ENCODE data around the gene ANO10.
"Not testable (repeated sequence)": the region's sequence is repeated elsewhere in the genome, so short reads cannot be mapped to it uniquely, and the experiment has no call there.

The ANO10 gene

DNA sequence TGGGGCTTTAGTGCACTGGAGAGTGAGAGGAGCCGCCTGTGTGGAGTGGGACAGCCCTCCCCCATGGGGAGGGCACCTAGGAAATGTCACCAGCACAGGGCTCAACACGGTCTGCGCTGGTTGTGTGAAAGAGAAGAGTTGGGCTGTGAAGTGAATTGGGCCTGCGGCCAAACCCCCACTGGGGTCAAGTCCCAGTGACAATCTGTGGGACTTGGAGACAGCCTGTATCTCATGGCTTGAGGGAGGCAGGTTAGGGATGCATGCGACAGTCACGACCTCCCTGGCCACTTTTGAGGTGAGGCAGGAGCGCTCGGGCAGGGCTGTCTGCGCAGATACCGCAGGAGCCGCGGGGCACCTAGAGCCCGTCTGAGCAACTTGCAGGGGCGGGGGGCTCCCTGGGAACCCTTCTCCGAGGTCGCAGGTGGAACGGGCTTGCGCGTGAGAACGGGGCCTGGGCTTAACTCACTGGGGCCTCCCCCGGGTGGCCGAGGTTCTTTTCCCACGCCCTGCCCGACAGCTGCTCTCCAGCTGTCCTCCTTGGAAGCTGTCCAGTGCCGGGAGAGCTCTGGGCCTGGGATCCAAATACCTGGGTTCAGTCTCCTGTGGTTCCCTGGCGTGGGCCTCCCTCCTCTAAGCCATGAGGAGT is 258.1 kb downstream of the ANO10 start:
- no peaks in the 10 kb centered on the region for H3K4me1 ChIP-seq (ENCODE audit: control insufficient read depth, insufficient read depth, low read length, poor library complexity, severe bottlenecking)
- peaks cover 7% of the 10 kb centered on the region for H3K36me3 ChIP-seq (ENCODE audit: control insufficient read depth, insufficient read depth, low read length)
- H3K27ac ChIP-seq (ENCODE audit: low read depth, low read length, severe bottlenecking): no peak overlapping the region
- 90 to 92% methylated on average over 25 of the region's 26 CpGs for WGBS, 2 experiments (ENCODE audit: insufficient coverage in 2 of 2)
- no peak overlapping the region for H3K4me3 ChIP-seq (ENCODE audit: extremely low read depth, insufficient read depth, low read length, poor library complexity, severe bottlenecking)
- H3K9me3 ChIP-seq (ENCODE audit: control insufficient read depth, low read length): no peaks in the 10 kb centered on the region

DNA sequence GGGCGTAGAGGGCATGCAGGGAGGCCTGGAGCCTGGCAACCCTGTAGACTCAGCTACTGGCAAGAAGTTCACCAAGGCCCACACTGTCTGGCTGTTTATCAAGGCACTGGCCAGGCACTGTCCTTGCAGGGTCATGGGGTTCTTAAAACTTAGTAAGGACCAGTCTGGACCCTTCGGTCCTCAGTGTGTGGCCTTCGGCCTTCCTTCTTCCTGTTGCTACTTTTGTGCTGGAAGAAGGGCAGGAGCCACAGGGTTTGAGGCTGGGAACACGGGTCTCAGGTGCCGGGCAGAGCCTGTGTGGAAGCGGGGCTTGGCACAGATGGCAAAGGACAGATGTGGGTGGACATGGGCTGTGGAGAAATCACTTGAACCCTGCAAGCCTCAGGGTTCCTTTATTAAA is 258.9 kb downstream of the ANO10 start:
- H3K4me3 ChIP-seq (ENCODE audit: extremely low read depth, insufficient read depth, low read length, poor library complexity, severe bottlenecking): no peak overlapping the region
- no peaks in the 10 kb centered on the region for H3K9me3 ChIP-seq (ENCODE audit: control insufficient read depth, low read length)
- 94 to 97% methylated on average over 6 of the region's 6 CpGs for WGBS, 2 experiments (ENCODE audit: insufficient coverage in 2 of 2)
- no peak overlapping the region for H3K27ac ChIP-seq (ENCODE audit: low read depth, low read length, severe bottlenecking)
- no peaks in the 10 kb centered on the region for H3K4me1 ChIP-seq (ENCODE audit: control insufficient read depth, insufficient read depth, low read length, poor library complexity, severe bottlenecking)
- H3K36me3 ChIP-seq (ENCODE audit: control insufficient read depth, insufficient read depth, low read length): peaks cover 7% of the 10 kb centered on the region

DNA sequence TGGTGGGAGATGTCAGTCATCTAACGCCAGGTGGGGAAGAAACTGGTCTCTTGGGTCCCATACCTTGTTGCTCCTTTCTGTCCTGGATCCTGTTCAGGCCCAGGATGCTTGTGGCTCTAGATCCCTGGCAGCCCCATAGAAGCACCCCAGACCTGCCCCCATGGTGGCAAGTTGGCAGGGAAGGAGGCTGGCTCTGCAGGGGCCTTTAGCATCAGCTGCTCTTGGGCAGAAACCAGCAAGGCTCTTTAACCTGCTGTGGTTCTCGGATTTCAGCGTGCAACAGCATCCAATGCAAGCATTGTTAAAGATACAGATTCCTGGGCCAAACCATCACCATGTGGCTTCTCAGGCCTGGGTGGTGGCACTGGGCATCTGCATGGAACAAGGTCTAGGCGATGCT is 259.6 kb downstream of the ANO10 start:
- WGBS, 2 experiments (ENCODE audit: insufficient coverage in 2 of 2): 87 to 99% methylated on average over 4 of the region's 4 CpGs
- H3K4me3 ChIP-seq (ENCODE audit: extremely low read depth, insufficient read depth, low read length, poor library complexity, severe bottlenecking): no peak overlapping the region
- no peak overlapping the region for H3K27ac ChIP-seq (ENCODE audit: low read depth, low read length, severe bottlenecking)
- no peaks in the 10 kb centered on the region for H3K4me1 ChIP-seq (ENCODE audit: control insufficient read depth, insufficient read depth, low read length, poor library complexity, severe bottlenecking)
- H3K9me3 ChIP-seq (ENCODE audit: control insufficient read depth, low read length): no peaks in the 10 kb centered on the region
- H3K36me3 ChIP-seq (ENCODE audit: control insufficient read depth, insufficient read depth, low read length): peaks cover 7% of the 10 kb centered on the region

DNA sequence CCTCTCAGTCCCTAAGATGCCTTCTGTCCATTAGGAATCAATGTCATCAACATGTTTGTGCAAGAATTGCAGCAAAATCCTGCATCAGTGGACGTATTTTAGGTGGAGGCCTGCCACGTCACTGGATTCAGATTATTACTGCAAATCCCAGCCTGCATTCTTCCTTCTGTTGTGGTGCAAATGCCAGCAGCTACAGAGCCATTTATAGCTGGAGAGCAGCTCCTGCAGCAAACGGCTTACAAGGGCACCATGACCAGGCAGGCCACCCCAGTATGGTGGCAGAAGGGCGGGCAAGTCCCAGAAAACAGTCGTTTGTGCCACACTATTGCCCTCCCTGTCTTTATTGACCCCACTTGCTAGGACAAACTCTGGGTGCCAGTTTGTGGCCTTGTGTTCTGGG is 260.7 kb downstream of the ANO10 start:
- peaks cover under 1% of the 10 kb centered on the region for H3K9me3 ChIP-seq (ENCODE audit: control insufficient read depth, low read length)
- no peak overlapping the region for H3K4me3 ChIP-seq (ENCODE audit: extremely low read depth, insufficient read depth, low read length, poor library complexity, severe bottlenecking)
- H3K36me3 ChIP-seq (ENCODE audit: control insufficient read depth, insufficient read depth, low read length): peaks cover 7% of the 10 kb centered on the region
- no peak overlapping the region for H3K27ac ChIP-seq (ENCODE audit: low read depth, low read length, severe bottlenecking)
- 78 to 86% methylated on average over 3 to 5 of the region's 5 CpGs for WGBS, 2 experiments (ENCODE audit: insufficient coverage in 2 of 2)
- H3K4me1 ChIP-seq (ENCODE audit: control insufficient read depth, insufficient read depth, low read length, poor library complexity, severe bottlenecking): no peaks in the 10 kb centered on the region

DNA sequence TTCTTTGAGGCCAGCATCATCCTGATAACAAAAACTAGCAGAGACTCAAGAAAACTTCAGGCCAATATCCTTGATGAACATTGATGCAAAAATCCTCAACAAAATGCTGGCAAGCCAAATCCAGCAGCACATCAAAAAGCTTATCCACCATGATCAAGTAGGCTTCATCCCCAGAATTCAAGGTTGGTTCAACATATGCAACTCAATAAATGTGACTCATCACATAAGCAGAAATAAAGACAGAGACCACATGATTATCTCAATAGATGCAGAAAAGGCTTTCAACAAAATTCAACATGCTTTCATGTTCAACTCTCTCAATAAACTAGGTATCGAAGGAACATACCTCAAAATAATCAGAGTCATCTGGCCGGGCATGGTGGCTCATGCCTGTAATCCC is 265.8 kb downstream of the ANO10 start:
- not testable (repeated sequence) for H3K4me1 ChIP-seq (ENCODE audit: control insufficient read depth, insufficient read depth, low read length, poor library complexity, severe bottlenecking); H3K27ac ChIP-seq (ENCODE audit: low read depth, low read length, severe bottlenecking); H3K4me3 ChIP-seq (ENCODE audit: extremely low read depth, insufficient read depth, low read length, poor library complexity, severe bottlenecking); H3K36me3 ChIP-seq (ENCODE audit: control insufficient read depth, insufficient read depth, low read length)
- peaks cover 14% of the 10 kb centered on the region for H3K9me3 ChIP-seq (ENCODE audit: control insufficient read depth, low read length)
- WGBS, 2 experiments (ENCODE audit: insufficient coverage in 2 of 2): 92 to 100% methylated on average over 2 of the region's 2 CpGs

DNA sequence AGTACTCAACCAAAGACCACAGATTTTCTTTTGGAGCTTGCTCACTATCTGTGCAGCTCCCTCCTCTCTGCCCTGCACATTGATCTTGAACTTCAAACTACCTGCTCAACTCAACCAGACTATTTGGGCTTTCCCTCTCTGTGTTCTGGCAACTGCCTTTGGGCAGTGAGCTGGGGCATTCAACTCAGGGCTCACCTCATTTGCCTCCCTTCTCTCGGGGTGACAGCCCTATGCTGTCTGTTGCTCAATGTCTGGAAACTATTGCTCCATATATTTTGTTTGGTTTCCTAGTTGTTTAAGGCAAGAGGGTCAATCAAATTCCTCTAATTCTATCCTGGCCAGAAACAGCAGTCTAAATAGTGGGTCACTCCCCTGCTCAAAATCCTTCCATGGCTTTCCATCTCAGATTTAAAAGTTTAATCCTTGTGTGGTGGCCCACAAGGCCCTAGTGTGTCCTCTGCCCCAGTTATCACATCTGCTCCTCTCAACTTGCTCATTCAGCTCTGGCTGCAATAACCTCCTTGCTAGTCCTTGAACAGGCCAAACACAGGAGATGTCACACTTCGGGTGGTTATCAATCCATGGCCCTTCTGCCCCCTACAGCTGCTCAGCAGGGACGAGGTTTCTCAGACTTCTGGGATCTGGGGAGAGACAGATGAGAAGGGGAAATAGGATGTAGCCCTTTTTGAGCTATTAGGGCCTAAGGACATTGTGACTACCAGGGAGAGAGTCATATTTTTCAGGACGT is 267.7 kb downstream of the ANO10 start:
- peaks cover 14% of the 10 kb centered on the region for H3K36me3 ChIP-seq (ENCODE audit: control insufficient read depth, insufficient read depth, low read length)
- H3K4me3 ChIP-seq (ENCODE audit: extremely low read depth, insufficient read depth, low read length, poor library complexity, severe bottlenecking): no peak overlapping the region
- 86 to 100% methylated on average over 2 to 3 of the region's 4 CpGs for WGBS, 2 experiments (ENCODE audit: insufficient coverage in 2 of 2)
- no peaks in the 10 kb centered on the region for H3K4me1 ChIP-seq (ENCODE audit: control insufficient read depth, insufficient read depth, low read length, poor library complexity, severe bottlenecking)
- H3K9me3 ChIP-seq (ENCODE audit: control insufficient read depth, low read length): peaks cover 14% of the 10 kb centered on the region
- H3K27ac ChIP-seq (ENCODE audit: low read depth, low read length, severe bottlenecking): no peak overlapping the region

DNA sequence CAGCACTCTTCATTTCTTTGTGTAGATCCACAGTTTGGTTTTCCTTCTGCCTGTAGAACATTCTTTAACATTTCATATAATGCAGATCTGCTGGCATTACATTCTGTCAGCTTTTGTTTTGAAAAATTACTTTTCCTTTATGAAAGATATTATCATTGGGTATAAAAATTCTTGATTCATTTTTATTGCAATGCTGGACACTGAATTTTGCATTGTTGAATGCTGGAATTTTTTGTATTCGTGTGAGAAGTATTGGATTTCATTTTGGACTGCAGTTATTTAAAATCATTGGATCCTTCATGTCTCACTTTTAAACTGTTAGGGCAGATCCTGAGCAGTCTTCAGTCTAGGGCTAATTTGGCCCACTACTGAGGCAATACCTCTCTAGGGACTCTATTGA is 268.4 kb downstream of the ANO10 start:
- H3K36me3 ChIP-seq (ENCODE audit: control insufficient read depth, insufficient read depth, low read length): peaks cover 21% of the 10 kb centered on the region
- H3K4me3 ChIP-seq (ENCODE audit: extremely low read depth, insufficient read depth, low read length, poor library complexity, severe bottlenecking): no peak overlapping the region
- H3K27ac ChIP-seq (ENCODE audit: low read depth, low read length, severe bottlenecking): no peak overlapping the region
- H3K4me1 ChIP-seq (ENCODE audit: control insufficient read depth, insufficient read depth, low read length, poor library complexity, severe bottlenecking): no peaks in the 10 kb centered on the region
- WGBS, 2 experiments (ENCODE audit: insufficient coverage in 2 of 2): 71% methylated on average over 1 of the region's 1 CpG; no CpG with 5 or more reads in 1 of the 2 experiments
- H3K9me3 ChIP-seq (ENCODE audit: control insufficient read depth, low read length): peaks cover 14% of the 10 kb centered on the region

DNA sequence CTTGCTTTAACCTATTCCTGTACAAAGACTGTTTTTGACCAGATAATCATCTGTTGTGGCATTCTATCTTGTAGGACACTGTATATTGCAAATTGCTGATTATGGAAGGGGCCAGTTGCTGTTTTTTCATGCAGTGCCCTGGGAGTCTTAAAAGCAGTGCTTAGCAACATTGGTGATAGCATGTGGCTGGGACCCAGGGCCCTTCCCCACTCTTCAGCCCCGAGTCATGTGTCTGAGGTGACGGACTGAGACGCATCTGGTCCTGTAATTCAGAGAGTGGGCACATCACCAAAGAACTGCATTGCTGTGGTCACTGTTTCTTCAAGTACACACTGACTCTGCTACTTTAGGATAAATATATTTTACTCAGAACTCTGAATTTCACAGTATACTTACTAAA is 272.1 kb downstream of the ANO10 start:
- H3K27ac ChIP-seq (ENCODE audit: low read depth, low read length, severe bottlenecking): no peak overlapping the region
- peaks cover 7% of the 10 kb centered on the region for H3K9me3 ChIP-seq (ENCODE audit: control insufficient read depth, low read length)
- WGBS, 2 experiments (ENCODE audit: insufficient coverage in 2 of 2): 90% methylated on average over 3 of the region's 3 CpGs; no CpG with 5 or more reads in 1 of the 2 experiments
- no peaks in the 10 kb centered on the region for H3K4me1 ChIP-seq (ENCODE audit: control insufficient read depth, insufficient read depth, low read length, poor library complexity, severe bottlenecking)
- H3K4me3 ChIP-seq (ENCODE audit: extremely low read depth, insufficient read depth, low read length, poor library complexity, severe bottlenecking): no peak overlapping the region
- peaks cover 51% of the 10 kb centered on the region for H3K36me3 ChIP-seq (ENCODE audit: control insufficient read depth, insufficient read depth, low read length)

DNA sequence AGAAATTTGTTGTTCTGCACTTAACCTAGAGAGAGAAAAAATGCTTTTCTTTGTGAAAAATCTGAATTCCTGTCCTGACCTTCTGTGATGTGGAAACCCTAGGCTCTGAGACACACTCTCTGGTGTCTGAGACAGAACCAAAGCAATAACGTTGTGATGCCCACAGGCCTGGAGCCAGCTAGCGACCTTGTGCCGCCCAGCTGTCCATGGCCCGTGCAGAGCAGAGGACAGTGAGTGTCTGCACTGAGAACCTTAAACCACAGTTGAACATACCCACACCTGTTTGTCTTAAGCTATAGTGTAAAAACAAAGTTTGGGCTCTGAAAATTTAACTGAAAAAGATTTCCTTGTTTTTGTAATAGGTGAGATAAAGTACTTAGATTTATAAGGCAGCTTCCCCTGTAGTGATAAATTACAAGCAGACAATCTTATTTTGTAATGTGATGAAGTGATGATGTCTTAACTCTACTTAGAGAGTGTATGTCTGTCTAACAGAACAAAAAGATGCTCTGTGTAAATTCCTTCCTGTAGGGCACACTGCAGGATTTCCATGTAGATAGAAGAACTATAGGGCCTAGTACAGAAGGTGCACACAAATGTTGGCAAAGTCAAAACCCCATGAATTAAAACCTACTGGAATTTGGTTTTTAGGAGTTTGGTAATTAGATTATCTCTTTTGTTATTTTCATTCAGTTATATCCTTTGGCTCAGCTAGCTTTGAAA is 272.8 kb downstream of the ANO10 start:
- Histone ChIP-seq H3K4me3 (ENCODE audit: extremely low read depth, insufficient read depth, low read length, poor library complexity, severe bottlenecking) (no peak overlapping the region), H3K9me3 (ENCODE audit: control insufficient read depth, low read length) (peaks cover 7% of the 10 kb centered on the region), H3K27ac (ENCODE audit: low read depth, low read length, severe bottlenecking) (no peak overlapping the region), H3K36me3 (ENCODE audit: control insufficient read depth, insufficient read depth, low read length) (peaks cover 55% of the 10 kb centered on the region), H3K4me1 (ENCODE audit: control insufficient read depth, insufficient read depth, low read length, poor library complexity, severe bottlenecking) (no peaks in the 10 kb centered on the region)
- WGBS, 2 experiments (ENCODE audit: insufficient coverage in 2 of 2): 100% methylated on average over 2 to 4 of the region's 4 CpGs

DNA sequence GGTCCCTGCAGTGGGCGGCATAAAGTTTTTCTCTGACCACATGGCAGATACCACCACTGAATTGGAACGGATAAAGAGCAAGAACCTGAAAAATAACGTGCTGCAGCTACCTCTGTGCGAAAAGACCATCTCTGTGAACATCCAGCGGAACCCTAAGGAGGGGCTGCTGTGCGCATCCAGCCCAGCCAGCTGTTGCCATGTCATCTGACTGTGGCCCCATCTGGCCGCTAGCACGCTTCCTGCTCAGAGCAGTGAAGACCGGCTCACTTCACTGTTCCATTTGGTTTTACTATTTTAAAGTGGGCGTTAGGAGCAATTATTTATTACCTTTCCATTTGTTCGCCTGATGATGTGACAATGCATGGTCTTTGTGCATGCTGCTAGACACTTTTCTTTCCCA is 273.5 kb downstream of the ANO10 start:
- WGBS, 2 experiments (ENCODE audit: insufficient coverage in 2 of 2): 96% methylated on average over 8 to 9 of the region's 11 CpGs
- Histone ChIP-seq H3K4me3 (ENCODE audit: extremely low read depth, insufficient read depth, low read length, poor library complexity, severe bottlenecking) (no peak overlapping the region), H3K36me3 (ENCODE audit: control insufficient read depth, insufficient read depth, low read length) (peaks cover 62% of the 10 kb centered on the region), H3K9me3 (ENCODE audit: control insufficient read depth, low read length) (peaks cover 7% of the 10 kb centered on the region), H3K27ac (ENCODE audit: low read depth, low read length, severe bottlenecking) (no peak overlapping the region), H3K4me1 (ENCODE audit: control insufficient read depth, insufficient read depth, low read length, poor library complexity, severe bottlenecking) (no peaks in the 10 kb centered on the region)

All from mesodermal cell (in vitro differentiated cells).